A673 (cell line): Measurements from ENCODE around the gene MTHFD1L. TPM values are rescaled to one million over a fixed set of nuclear protein-coding genes. Genes with fewer than 3 reads are reported as not detected.

ENCODE experiments used
- BruUV-seq: library from RNA; stranded (reverse); fragments of 400-500 nt; replicated peaks from 2 replicates; lab custom pipeline; 2021; lab: Mats Ljungman, UMichigan
- CTCF ChIA-PET: fragments of 300-600 bp; sonication (Branson Sonifier 250); formaldehyde crosslinking; loops from one replicate; lab custom pipeline; 2022; ENCODE audit warnings: antibody characterized with exemption; lab: Charles Lee
- POLR2A ChIA-PET: fragments of 300-600 bp; sonication (Branson Sonifier 250); formaldehyde crosslinking; loops from one replicate; lab custom pipeline; 2022; ENCODE audit warnings: antibody characterized with exemption; ENCODE audit not compliant: low non-redundant PET; lab: Charles Lee
- DNase-seq: peaks from one replicate; pipeline ENCODE4 v3.0.0-alpha.2; 2015; ENCODE audit warnings: low spot score
- H3K27ac ChIP-seq: fragments of 200-600 bp; sonication (generic); 2 replicates; pipeline ENCODE4 v1.5.1; 2016; ENCODE audit warnings: mixed run types, low read depth, mild to moderate bottlenecking, mixed read lengths, antibody characterized with exemption, low read length; ENCODE audit not compliant: poor library complexity, severe bottlenecking
- H3K27me3 ChIP-seq: fragments of 200-600 bp; sonication (generic); replicated peaks from 2 replicates; pipeline ENCODE4 v1.6.1; 2017; ENCODE audit warnings: mixed run types, low read depth, mild to moderate bottlenecking, mixed read lengths, antibody characterized with exemption, low read length; ENCODE audit not compliant: insufficient read depth, poor library complexity
- H3K36me3 ChIP-seq: fragments of 200-600 bp; sonication (generic); 2 replicates; pipeline ENCODE4 v1.6.1; 2016; ENCODE audit warnings: mixed run types, mild to moderate bottlenecking, mixed read lengths, antibody characterized with exemption, low read length; ENCODE audit not compliant: insufficient read depth, poor library complexity, severe bottlenecking
- H3K4me1 ChIP-seq: fragments of 200-600 bp; sonication (generic); 2 replicates; pipeline ENCODE4 v1.6.1; 2017; ENCODE audit warnings: mixed run types, mild to moderate bottlenecking, mixed read lengths, antibody characterized with exemption, low read length; ENCODE audit not compliant: insufficient read depth, poor library complexity, severe bottlenecking
- H3K4me3 ChIP-seq: fragments of 200-600 bp; sonication (generic); 2 replicates; pipeline ENCODE4 v1.5.1; 2016; ENCODE audit warnings: low read depth, mixed run types, mild to moderate bottlenecking, mixed read lengths, low read length; ENCODE audit not compliant: poor library complexity, severe bottlenecking
- H3K9me3 ChIP-seq: fragments of 200-600 bp; sonication (generic); 2 replicates; pipeline ENCODE4 v1.6.1; 2016; ENCODE audit warnings: mixed run types, low read depth, mild to moderate bottlenecking, mixed read lengths, antibody characterized with exemption, low read length; ENCODE audit not compliant: poor library complexity, severe bottlenecking
- CTCF ChIP-seq: fragments of 300-800, 200-600 bp; sonication (generic); conservative IDR thresholded peaks from 2 replicates; pipeline ENCODE4 v1.5.1; 2017; ENCODE audit warnings: low read depth, mild to moderate bottlenecking, antibody characterized with exemption, low read length, moderate library complexity, mixed read lengths
- EZH2 ChIP-seq: fragments of 200-600 bp; sonication (generic); IDR thresholded peaks from 2 replicates; pipeline ENCODE4 v1.6.1; 2017; ENCODE audit warnings: borderline replicate concordance, low read depth, mild to moderate bottlenecking, mixed read lengths, antibody characterized with exemption, low read length; ENCODE audit not compliant: poor library complexity, severe bottlenecking
- intact Hi-C: fragments of 100-400 bp; cut with micrococcal nuclease; formaldehyde crosslinking; loops from one replicate; pipeline ENCODE4 v1.10.0; 2022; ENCODE audit not compliant: unreplicated experiment
- total RNA-seq: library from RNA; stranded (reverse); gene quantifications from 2 replicates; pipeline ENCODE4 v1.2.3, GENCODE V29; 2021

Gene MTHFD1L
- total RNA-seq, 1 experiment from 2014 or later: 78.7 TPM

- ChIA-PET CTCF (interaction anchor here (0.7 kb wide), 1 partner anchor 855 kb away, joined by 7 read pairs; no protein-coding TSS in a partner anchor), POLR2A (interaction anchor here (0.6 kb wide), 1 partner anchor 183 kb away, joined by 3 read pairs; no protein-coding TSS in a partner anchor)
- Histone ChIP-seq H3K4me1 (peaks cover 11% of the 10 kb centered on the region), H3K27ac (no peak overlapping the region), H3K36me3 (peaks cover 24% of the 10 kb centered on the region), H3K27me3 (no peaks in the 10 kb centered on the region), H3K9me3 (no peaks in the 10 kb centered on the region), H3K4me3 (no peak overlapping the region)
- intact Hi-C loops: no loop called here
- DNase-seq: no peak
- no peak for TF ChIP-seq EZH2
- no TSS peak for BruUV-seq
Observed at GRCh38 chr6:150906641-150907326, 41.3 kb downstream of the MTHFD1L start.

GRCh38 chr6:150907383-150907782 lies 41.9 kb downstream of the MTHFD1L start:
- H3K36me3 ChIP-seq: peaks cover 24% of the 10 kb centered on the region
- no peak for TF ChIP-seq CTCF
- TF ChIP-seq EZH2: no peak
- H3K9me3 ChIP-seq: no peaks in the 10 kb centered on the region
- no peak overlapping the region for H3K27ac ChIP-seq
- H3K27me3 ChIP-seq: no peaks in the 10 kb centered on the region
- POLR2A ChIA-PET: no interaction called here
- no peak overlapping the region for H3K4me3 ChIP-seq
- no TSS peak for BruUV-seq
- H3K4me1 ChIP-seq: peaks cover 5% of the 10 kb centered on the region
- DNase-seq: no peak
- CTCF ChIA-PET: no interaction called here
- intact Hi-C loops: no loop called here

GRCh38 chr6:150908901-150909300 lies 43.4 kb downstream of the MTHFD1L start:
- ChIA-PET CTCF (interaction anchor here (0.7 kb wide), 1 partner anchor 16 kb away, joined by 6 read pairs; no protein-coding TSS in a partner anchor), POLR2A (no interaction called here)
- Histone ChIP-seq H3K27ac (no peak overlapping the region), H3K27me3 (no peaks in the 10 kb centered on the region), H3K9me3 (no peaks in the 10 kb centered on the region), H3K4me1 (no peaks in the 10 kb centered on the region), H3K4me3 (no peak overlapping the region), H3K36me3 (peaks cover 26% of the 10 kb centered on the region)
- no peak for DNase-seq
- no TSS peak for BruUV-seq
- intact Hi-C loops: no loop called here
- TF ChIP-seq EZH2 (no peak), CTCF (no peak)
